ENCODE data around the gene SIRPD.

- TF ChIP-seq, protein P1, sequence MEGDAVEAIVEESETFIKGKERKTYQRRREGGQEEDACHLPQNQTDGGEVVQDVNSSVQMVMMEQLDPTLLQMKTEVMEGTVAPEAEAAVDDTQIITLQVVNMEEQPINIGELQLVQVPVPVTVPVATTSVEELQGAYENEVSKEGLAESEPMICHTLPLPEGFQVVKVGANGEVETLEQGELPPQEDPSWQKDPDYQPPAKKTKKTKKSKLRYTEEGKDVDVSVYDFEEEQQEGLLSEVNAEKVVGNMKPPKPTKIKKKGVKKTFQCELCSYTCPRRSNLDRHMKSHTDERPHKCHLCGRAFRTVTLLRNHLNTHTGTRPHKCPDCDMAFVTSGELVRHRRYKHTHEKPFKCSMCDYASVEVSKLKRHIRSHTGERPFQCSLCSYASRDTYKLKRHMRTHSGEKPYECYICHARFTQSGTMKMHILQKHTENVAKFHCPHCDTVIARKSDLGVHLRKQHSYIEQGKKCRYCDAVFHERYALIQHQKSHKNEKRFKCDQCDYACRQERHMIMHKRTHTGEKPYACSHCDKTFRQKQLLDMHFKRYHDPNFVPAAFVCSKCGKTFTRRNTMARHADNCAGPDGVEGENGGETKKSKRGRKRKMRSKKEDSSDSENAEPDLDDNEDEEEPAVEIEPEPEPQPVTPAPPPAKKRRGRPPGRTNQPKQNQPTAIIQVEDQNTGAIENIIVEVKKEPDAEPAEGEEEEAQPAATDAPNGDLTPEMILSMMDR (conservative IDR thresholded peaks at IDR 0.05; ENCODE audit: low read length), result no peak
- TF ChIP-seq EZH2phosphoT487 (IDR thresholded peaks at IDR 0.05; ENCODE audit: borderline replicate concordance), result no peak
These were observed 57.0 kb downstream of the SIRPD start for GRCh38 chr20:1500496-1500895.

Measured in Loucy (cell line).